GM18909 (cell line): Measurements from ENCODE around the gene PLPP7.
"Not testable (repeated sequence)": the region's sequence is repeated elsewhere in the genome, so short reads cannot be mapped to it uniquely, and the experiment has no call there.

Experiments used
- ATAC-seq: cut with Tn5 transposase; IDR thresholded peaks from one replicate; pipeline ENCODE4 v1.9.1; 2021; ENCODE audit warnings: mild to moderate bottlenecking; ENCODE audit not compliant: unreplicated experiment, poor library complexity

PLPP7 gene

GRCh38 chr9:131324736-131325679 lies 35.5 kb downstream of the PLPP7 start:
- no peak for ATAC-seq

GRCh38 chr9:131329241-131329641 lies 39.7 kb downstream of the PLPP7 start:
- no peak for ATAC-seq

GRCh38 chr9:131330814-131331600 lies 41.5 kb downstream of the PLPP7 start:
- ATAC-seq: no peak

- ATAC-seq: not testable (repeated sequence)
These were observed 42.5 kb downstream of the PLPP7 start for GRCh38 chr9:131331996-131332395.

- no peak for ATAC-seq
These were observed 44.5 kb downstream of the PLPP7 start for GRCh38 chr9:131333771-131334628.

GRCh38 chr9:131334629-131335367 lies 45.3 kb downstream of the PLPP7 start:
- no peak for ATAC-seq

- ATAC-seq: no peak
These were observed 45.8 kb downstream of the PLPP7 start for GRCh38 chr9:131335368-131335755.

- ATAC-seq: no peak
These were observed 47.8 kb downstream of the PLPP7 start for GRCh38 chr9:131337131-131337848.

GRCh38 chr9:131339212-131339611 lies 49.7 kb downstream of the PLPP7 start:
- ATAC-seq: not testable (repeated sequence)

- ATAC-seq: not testable (repeated sequence)
These were observed 55.5 kb downstream of the PLPP7 start for GRCh38 chr9:131344931-131345535.

GRCh38 chr9:131346559-131346958 lies 57.0 kb downstream of the PLPP7 start:
- ATAC-seq: no peak

GRCh38 chr9:131347376-131348020 lies 58.0 kb downstream of the PLPP7 start:
- ATAC-seq: no peak

- no peak for ATAC-seq
These were observed 59.4 kb downstream of the PLPP7 start for GRCh38 chr9:131348631-131349521.

GRCh38 chr9:131349522-131349880 lies 60.0 kb downstream of the PLPP7 start:
- no peak for ATAC-seq

GRCh38 chr9:131349881-131350563 lies 60.5 kb downstream of the PLPP7 start:
- no peak for ATAC-seq

GRCh38 chr9:131356479-131356878 lies 67.0 kb downstream of the PLPP7 start:
- ATAC-seq: not testable (repeated sequence)

- ATAC-seq: no peak
These were observed 69.0 kb downstream of the PLPP7 start for GRCh38 chr9:131358556-131358955.
